NCI-H748 treated with DMSO at 0.1 percent for 48 hours (cell line): Measurements from ENCODE around the gene MTX1.
"Not testable (repeated sequence)": the region's sequence is repeated elsewhere in the genome, so short reads cannot be mapped to it uniquely, and the experiment has no call there.

Source experiments
- DNase-seq: peaks from one replicate; lab custom pipeline; 2025; lab: John Stamatoyannopoulos, UW

The MTX1 gene

GRCh38 chr1:155236451-155236850 is 28.0 kb downstream of the MTX1 start:
- no peak for DNase-seq

GRCh38 chr1:155241069-155241679 is 32.7 kb downstream of the MTX1 start:
- DNase-seq = peak; percentile 81

DNA sequence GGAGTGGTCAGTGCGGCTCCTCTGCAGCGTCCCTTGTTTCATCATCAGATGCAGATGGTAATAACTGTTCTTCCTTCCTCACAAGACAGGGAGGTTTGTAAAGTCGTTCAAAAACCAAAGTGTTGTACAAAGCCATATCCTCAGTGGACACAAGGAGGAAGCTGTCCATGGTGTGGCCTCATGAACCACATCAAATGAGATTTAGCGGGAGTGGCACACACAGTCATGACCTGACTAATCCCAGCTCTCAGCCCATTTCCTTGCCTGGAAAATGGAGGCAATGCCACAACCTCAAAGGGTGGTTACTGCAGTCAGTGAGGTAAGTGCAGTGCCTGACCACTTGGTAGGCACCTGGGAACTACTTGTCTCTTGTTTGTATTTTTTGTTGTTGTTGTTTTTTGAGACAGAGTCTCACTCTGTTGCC is 33.4 kb downstream of the MTX1 start:
- no peak for DNase-seq

- no peak for DNase-seq
Observed at GRCh38 chr1:155242805-155243358, 34.4 kb downstream of the MTX1 start.

- peak; percentile 98 for DNase-seq
Observed at GRCh38 chr1:155244368-155245162, 36.1 kb downstream of the MTX1 start.

DNA sequence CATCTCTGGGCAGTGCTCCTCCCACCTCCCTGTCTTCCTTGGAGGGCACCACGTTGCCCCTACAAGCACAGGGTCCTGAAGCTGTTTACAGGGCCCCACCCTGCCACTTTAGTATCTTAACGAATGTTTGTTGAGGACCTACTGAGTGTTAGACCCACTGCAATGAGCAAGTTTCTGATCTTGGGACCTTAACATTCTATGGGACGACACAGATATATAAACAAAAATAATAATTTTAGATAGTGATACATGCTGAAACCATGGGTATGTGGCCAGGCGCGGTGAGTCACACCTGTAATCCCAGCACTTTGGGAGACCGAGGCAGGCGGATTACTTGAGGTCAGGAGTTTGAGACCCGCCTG is 36.6 kb downstream of the MTX1 start:
- DNase-seq = no peak

GRCh38 chr1:155246796-155247195 is 38.3 kb downstream of the MTX1 start:
- DNase-seq = not testable (repeated sequence)

DNA sequence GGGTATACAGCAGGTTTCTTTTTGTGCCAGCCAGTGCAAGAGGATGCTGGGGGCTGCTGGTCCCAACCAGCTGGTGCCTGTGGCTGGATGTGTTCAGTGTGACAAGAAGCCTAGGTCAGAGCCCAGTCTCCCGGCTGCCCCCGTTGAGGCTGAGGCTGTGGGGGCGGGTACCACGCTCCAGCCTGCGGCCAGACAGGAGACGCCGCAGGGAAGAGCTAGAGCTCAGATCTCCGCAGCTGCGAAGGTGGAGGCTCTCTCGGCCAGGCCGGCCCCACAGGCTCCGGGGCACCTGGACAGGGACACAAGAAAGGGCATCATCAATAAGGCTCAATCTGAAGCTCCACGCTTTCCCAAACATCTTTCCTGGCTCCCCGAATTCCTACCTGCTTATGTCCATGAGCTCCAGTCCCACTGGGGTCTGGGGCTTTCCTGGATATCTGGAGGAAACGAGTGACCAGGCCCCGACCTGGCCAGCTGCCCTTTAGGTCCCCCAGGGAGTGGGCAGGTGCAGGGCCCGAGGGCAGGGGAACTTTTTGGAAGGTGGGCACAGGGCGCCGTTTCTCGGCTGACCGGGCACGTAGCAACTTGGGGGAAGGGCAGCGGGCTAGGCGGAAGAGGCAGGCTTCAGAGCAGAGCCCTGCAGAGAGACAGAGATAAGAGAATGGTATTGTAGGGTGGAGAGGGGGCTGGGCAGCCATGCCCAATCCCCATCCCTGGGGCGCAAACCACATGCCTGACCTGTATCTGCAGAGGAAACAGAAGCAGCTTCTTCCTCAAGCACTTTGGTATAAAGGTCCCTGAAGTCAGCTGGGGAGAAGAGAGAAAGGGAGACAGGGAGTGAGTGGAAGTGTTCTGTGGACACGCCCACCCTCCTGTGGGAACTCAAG is 39.4 kb downstream of the MTX1 start:
- DNase-seq = no peak

- DNase-seq = no peak
Observed at GRCh38 chr1:155250246-155250632, 41.7 kb downstream of the MTX1 start.

DNA sequence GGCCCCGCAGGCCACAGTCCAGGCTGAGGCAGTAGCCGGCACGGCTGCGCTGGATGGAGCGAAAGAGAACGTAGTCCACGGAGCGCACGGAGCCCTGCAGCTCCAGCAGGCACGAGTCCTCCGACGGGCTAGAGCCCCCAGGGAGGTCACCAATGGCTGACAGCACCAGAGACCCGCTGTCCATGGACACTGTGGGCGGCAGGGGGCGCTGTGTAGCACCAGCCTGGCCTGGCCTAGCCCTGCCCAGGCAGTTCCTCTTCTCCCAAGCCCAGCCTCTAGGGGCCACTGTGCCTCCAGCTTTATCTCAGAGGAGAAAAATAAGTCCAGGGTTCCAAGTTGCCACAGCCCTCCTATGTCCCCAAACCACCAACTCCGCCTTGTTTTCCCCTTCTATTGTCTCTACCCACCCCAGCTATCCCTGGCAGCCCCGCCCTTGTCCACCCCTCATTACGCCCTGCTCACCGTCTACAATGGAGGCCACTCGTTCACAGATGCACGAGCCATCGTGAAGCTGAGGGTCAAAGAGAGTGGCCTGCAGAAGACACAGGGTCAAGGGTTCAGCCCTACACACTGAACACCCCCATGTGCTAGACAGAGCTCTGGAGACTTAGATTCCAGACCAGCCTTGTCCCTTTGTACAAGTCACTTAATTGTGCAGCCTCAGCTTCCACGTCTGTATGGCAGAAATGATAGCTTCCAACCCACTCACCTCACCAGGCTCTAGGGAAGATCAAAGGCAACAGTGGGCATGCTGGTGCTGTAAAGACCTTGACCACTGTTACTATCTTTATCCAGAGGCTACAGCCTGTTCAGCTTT is 42.3 kb downstream of the MTX1 start:
- DNase-seq = peak; percentile 84

DNA sequence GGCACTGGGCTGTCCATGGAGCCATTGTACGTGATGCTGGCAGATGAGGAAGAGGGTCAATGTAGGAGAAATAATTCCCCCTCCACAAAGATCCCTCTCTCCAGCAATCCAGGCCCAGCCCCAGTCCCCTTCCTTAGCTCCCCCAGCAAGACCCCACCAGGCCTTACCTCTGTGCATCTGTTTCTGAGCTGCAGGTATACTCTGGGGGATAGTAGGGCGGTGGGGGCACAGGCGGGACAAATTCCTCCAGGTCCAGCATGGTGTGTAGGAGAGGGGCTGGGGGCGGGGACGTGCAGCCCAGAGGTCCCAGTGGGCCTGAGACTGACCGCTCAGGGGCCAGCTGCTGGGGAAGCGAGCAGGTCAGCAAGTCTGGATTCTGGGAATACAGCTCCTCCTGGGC is 43.1 kb downstream of the MTX1 start:
- no peak for DNase-seq

- DNase-seq = no peak
Observed at GRCh38 chr1:155253208-155253607, 44.7 kb downstream of the MTX1 start.

- DNase-seq = no peak
Observed at GRCh38 chr1:155253797-155254196, 45.3 kb downstream of the MTX1 start.

DNA sequence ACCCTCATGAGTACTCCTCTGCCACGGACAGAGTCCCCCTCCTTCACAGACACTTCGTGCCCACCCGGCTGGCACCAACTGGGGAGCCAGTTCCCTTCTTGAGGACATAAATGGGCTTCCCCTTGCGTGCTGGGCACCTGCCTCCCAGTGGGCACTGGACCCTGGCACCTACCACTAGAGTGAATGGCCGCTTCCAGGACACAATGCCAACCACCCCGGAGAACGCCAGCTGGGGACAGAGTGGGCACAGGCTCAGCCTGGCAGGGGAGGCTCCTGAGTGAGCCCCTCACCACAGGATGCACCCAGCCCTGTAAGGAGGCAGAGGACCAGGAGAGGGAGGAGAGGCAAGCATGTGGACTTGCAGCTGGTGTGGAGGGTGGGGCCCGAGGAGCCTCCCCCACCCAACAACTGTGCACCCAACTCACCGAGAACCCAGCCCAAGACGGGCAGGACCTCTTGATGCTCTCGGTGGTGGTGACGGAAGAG is 45.8 kb downstream of the MTX1 start:
- DNase-seq = no peak

DNA sequence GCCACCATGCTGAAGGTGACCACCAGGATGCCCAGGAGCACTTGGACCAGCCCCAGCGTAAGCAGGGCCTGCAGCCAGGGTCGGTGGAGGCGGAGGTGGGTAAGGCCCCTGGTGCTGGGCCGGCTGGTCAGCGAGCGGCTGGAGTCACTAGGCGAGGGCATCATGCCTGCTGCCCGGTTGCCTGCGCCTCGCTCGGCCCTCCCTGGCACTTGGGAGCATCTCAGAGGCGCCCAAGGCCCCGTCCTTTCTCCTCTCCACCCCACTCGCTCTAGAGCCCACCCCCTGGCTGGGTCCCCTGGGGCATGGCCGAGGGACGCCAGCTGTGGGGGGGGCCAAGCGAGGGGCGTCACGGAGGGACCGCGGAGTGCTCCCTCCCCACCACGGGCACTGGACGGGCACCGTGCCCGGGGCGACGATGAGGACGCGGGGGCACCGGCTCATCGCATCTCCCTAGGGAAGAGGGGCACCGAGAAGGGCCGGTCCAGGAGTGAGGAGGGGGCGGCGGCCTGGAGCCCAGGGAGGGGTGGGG is 46.3 kb downstream of the MTX1 start:
- no peak for DNase-seq

DNA sequence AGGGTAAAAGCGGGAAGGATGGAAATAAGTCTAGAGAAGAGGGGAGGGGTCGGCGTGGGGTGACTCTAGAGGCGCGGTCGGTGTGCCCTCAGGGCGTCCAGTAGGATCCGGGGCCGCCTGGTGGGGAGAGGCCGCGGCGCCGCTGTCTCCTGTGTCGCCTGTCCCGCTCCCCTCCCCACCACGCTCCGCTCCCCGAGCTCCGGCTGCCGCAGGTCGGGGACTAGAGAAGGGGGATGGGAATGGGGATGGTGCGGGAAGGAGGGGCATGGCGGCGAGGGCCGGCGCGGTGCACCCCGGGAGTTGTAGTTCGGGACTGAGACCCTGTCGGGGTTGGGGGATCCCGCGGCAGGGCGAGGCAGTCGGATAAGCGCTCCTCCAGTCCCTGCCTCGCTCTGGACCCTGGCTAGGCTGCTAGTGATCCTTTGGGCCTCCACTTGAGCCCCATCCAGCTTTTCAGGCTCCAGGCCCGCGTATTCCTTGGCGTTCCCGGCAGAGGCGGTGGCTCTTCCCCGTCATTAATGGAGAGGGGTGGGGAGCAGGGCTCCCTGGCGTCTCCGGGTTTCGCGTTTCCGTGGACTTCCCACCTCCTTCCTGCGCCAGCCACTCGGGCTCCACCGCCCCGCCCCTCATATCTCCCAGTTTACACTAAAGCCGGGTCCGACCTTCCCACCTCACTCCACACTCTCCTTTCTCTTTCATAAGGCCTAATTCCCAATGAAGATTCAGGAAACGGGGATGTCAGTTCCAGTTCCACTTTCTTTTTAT is 46.9 kb downstream of the MTX1 start, which contains the start of gene ENTREP3:
TSS of gene ENTREP3 (minus strand) at position 241 of the 765 bp plus-strand sequence. CDS start 606 bp downstream, outside the sequence.
- DNase-seq = peak; percentile 82

- DNase-seq = no peak
Observed at GRCh38 chr1:155256058-155256852, 47.8 kb downstream of the MTX1 start.

- no peak for DNase-seq
Observed at GRCh38 chr1:155260276-155260675, 51.8 kb downstream of the MTX1 start.

DNA sequence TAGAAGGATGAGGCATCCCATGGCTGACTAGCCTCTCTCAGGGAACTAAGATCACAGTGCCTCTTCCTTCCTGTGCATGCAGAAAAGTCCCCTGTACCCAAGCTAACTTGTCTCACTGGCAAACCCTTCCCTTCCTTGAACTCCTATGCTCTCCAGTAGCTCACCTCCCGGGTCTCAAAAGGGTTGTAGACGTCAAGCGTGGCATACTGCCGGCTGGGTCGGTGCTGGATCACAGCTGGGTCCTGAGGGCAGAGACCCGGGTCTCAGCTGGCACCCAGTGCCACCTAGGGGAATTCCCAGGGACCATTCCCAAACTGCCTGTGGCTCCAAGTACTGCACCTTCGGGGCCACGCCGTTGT is 53.0 kb downstream of the MTX1 start:
- no peak for DNase-seq
